Calu3 (cell line): ENCODE data around the gene GALNT6. TPM values are rescaled to one million over a fixed set of nuclear protein-coding genes. Genes with fewer than 3 reads are reported as not detected.

Experiments used
- BruUV-seq: library from RNA; stranded (reverse); fragments of 400-500 nt; replicated peaks from 2 replicates; lab custom pipeline; 2021; lab: Mats Ljungman, UMichigan
- CTCF ChIA-PET: fragments of 300-600 bp; sonication (Branson Sonifier 250); formaldehyde crosslinking; loops from one replicate; lab custom pipeline; 2022; ENCODE audit warnings: antibody characterized with exemption; lab: Charles Lee
- DNase-seq: peaks from one replicate; pipeline ENCODE4 v3.0.0; 2022
- H3K27ac Mint-ChIP-seq: one replicate; pipeline ENCODE4 v1.8.0; 2022; ENCODE audit warnings: mixed read lengths; ENCODE audit not compliant: unreplicated experiment
- H3K27me3 Mint-ChIP-seq: one replicate; pipeline ENCODE4 v1.8.0; 2022; ENCODE audit warnings: mixed read lengths; ENCODE audit not compliant: unreplicated experiment
- H3K36me3 Mint-ChIP-seq: one replicate; pipeline ENCODE4 v1.8.0; 2022; ENCODE audit warnings: mild to moderate bottlenecking, moderate library complexity, mixed read lengths; ENCODE audit not compliant: insufficient read depth, unreplicated experiment
- H3K4me1 Mint-ChIP-seq: one replicate; pipeline ENCODE4 v1.8.0; 2022; ENCODE audit warnings: mild to moderate bottlenecking, low read depth, mixed read lengths; ENCODE audit not compliant: unreplicated experiment
- H3K4me3 Mint-ChIP-seq: one replicate; pipeline ENCODE4 v1.8.0; 2022; ENCODE audit warnings: mild to moderate bottlenecking, low read depth, moderate library complexity, mixed read lengths; ENCODE audit not compliant: unreplicated experiment
- H3K9me3 Mint-ChIP-seq: one replicate; pipeline ENCODE4 v1.8.0; 2022; ENCODE audit warnings: low read depth, mixed read lengths; ENCODE audit not compliant: unreplicated experiment
- CTCF ChIP-seq: fragments of 200-600 bp; IDR thresholded peaks from one replicate; pipeline ENCODE4 v1.8.0; 2022; ENCODE audit warnings: antibody characterized with exemption; ENCODE audit not compliant: unreplicated experiment
- intact Hi-C: fragments of 100-400 bp; cut with micrococcal nuclease; formaldehyde crosslinking; loops from one replicate; pipeline ENCODE4 v1.10.0; 2022; ENCODE audit not compliant: unreplicated experiment
- total RNA-seq: library from RNA; stranded (reverse); gene quantifications from 2 replicates; pipeline ENCODE4 v1.2.3, GENCODE V29; 2022

GALNT6 gene
- total RNA-seq, 1 experiment from 2014 or later = 45.3 TPM

- no peaks in the 10 kb centered on the region for H3K27me3 Mint-ChIP-seq
- TF ChIP-seq CTCF = no peak
- peaks cover 11% of the 10 kb centered on the region for H3K36me3 Mint-ChIP-seq
- H3K27ac Mint-ChIP-seq = no peak overlapping the region
- no peak for DNase-seq
- CTCF ChIA-PET = interaction anchor here (0.6 kb wide), 1 partner anchor 13 kb away, joined by 5 read pairs; no protein-coding TSS in a partner anchor
- no peak overlapping the region for H3K4me3 Mint-ChIP-seq
- intact Hi-C loops = no loop called here
- no TSS peak for BruUV-seq
- H3K4me1 Mint-ChIP-seq = peaks cover 12% of the 10 kb centered on the region
- no peaks in the 10 kb centered on the region for H3K9me3 Mint-ChIP-seq
Measured at GRCh38 chr12:51381226-51382079, 9.8 kb downstream of the GALNT6 start.

GRCh38 chr12:51379571-51379970, 11.6 kb downstream of the GALNT6 start:
- no peak for TF ChIP-seq CTCF
- no peaks in the 10 kb centered on the region for H3K27me3 Mint-ChIP-seq
- CTCF ChIA-PET = no interaction called here
- no TSS peak for BruUV-seq
- H3K4me3 Mint-ChIP-seq = no peak overlapping the region
- H3K36me3 Mint-ChIP-seq = peaks cover 15% of the 10 kb centered on the region
- H3K27ac Mint-ChIP-seq = no peak overlapping the region
- no peaks in the 10 kb centered on the region for H3K9me3 Mint-ChIP-seq
- no peaks in the 10 kb centered on the region for H3K4me1 Mint-ChIP-seq
- intact Hi-C loops = no loop called here
- DNase-seq = no peak

- Mint-ChIP-seq H3K9me3 (no peaks in the 10 kb centered on the region), H3K27ac (no peak overlapping the region)
Measured at GRCh38 chr12:51378749-51379148, 12.5 kb downstream of the GALNT6 start.

More at GRCh38 chr12:51378749-51379148, 12.5 kb downstream of the GALNT6 start:
- peaks cover 15% of the 10 kb centered on the region for H3K36me3 Mint-ChIP-seq
- H3K27me3 Mint-ChIP-seq = no peaks in the 10 kb centered on the region
- H3K4me3 Mint-ChIP-seq = no peak overlapping the region
- no peak for DNase-seq
- no peak for TF ChIP-seq CTCF
- H3K4me1 Mint-ChIP-seq = no peaks in the 10 kb centered on the region
- intact Hi-C loops = no loop called here
- CTCF ChIA-PET = no interaction called here
- no TSS peak for BruUV-seq
